HepG2 (cell line): Measurements from ENCODE around the gene ATP2B2. TPM values are rescaled to one million over a fixed set of nuclear protein-coding genes. Genes with fewer than 3 reads are reported as not detected.

Experiments used
- ATAC-seq: fragments of 200-7000 bp; cut with Tn5 transposase; 3 replicates; pipeline ENCODE4 v1.9.1; 2020; ENCODE audit warnings: mild to moderate bottlenecking, moderate library complexity
- BruUV-seq: library from RNA; stranded (reverse); fragments of 400-500 nt; replicated peaks from 2 replicates; lab custom pipeline; 2021; lab: Mats Ljungman, UMichigan
- CTCF ChIA-PET: fragments of 300-600 bp; formaldehyde crosslinking; extraction: SDS; loops from one replicate; lab custom pipeline; 2021; ENCODE audit warnings: low total read pairs, inconsistent platforms, low intra/inter-chr PET ratio; lab: Yijun Ruan, JAX
- POLR2A ChIA-PET: fragments of 350-600 bp; sonication (Branson Sonifier 250); formaldehyde crosslinking; loops from one replicate; lab custom pipeline; 2020; ENCODE audit warnings: antibody characterized with exemption, inconsistent platforms; lab: Yijun Ruan, JAX
- DNase-seq: peaks from one replicate; pipeline ENCODE4 v3.0.0-alpha.2; 2015; ENCODE audit warnings: low spot score
- FAIRE-seq: peaks from 3 replicates; lab custom pipeline; 2011; peaks lifted over from hg19 to GRCh38; lab: Jason Lieb, UNC
- H2AFZ ChIP-seq: one replicate; pipeline ENCODE4 v1.6.1; 2011; ENCODE audit warnings: low read length, inconsistent platforms
- H3K27ac ChIP-seq: fragments of 300-600 bp; 3 replicates; pipeline ENCODE4 v1.8.0; 2011; ENCODE audit warnings: mixed run types, mild to moderate bottlenecking, mixed read lengths, low read length, inconsistent platforms; ENCODE audit not compliant: insufficient read depth; ENCODE audit errors: extremely low read length
- H3K27me3 ChIP-seq, 2 experiments: fragments of 200-600 bp in 1 of 2; 2 replicates in 1 of 2; 3 replicates in 1 of 2; pipeline versions ENCODE4 v1.6.0 to v1.8.0; 2011; ENCODE audit warnings: low read length in 2 of 2, mild to moderate bottlenecking in 2 of 2, moderate library complexity in 2 of 2, inconsistent platforms in 1 of 2; ENCODE audit not compliant: insufficient read depth in 2 of 2, control insufficient read depth in 1 of 2
- H3K36me3 ChIP-seq, 2 experiments: fragments of 200-600 bp in 1 of 2; replicated peaks in 1 of 2; 2 replicates in 1 of 2; 3 replicates in 1 of 2; pipeline versions ENCODE4 v1.5.1 to v1.8.0; 2011; ENCODE audit warnings: low read length in 2 of 2, inconsistent platforms in 1 of 2; ENCODE audit not compliant: insufficient read depth in 2 of 2, control insufficient read depth in 1 of 2
- H3K4me1 ChIP-seq: 2 replicates; pipeline ENCODE4 v1.5.1; 2012; ENCODE audit warnings: low read length, inconsistent platforms; ENCODE audit not compliant: insufficient read depth
- H3K4me2 ChIP-seq: 2 replicates; pipeline ENCODE4 v1.6.0; 2011; ENCODE audit warnings: low read depth, low read length, inconsistent platforms
- H3K4me3 ChIP-seq, 3 experiments: fragments of 200-600 bp in 1 of 3; sonication (generic), shearing (Covaris generic) in 1 of 3; replicated peaks in 1 of 3; 2 replicates each; pipeline ENCODE4 v1.5.1; 2011 to 2016; ENCODE audit warnings: low read length in 3 of 3, inconsistent platforms in 2 of 3, low read depth in 2 of 3, mild to moderate bottlenecking in 2 of 3, control low read depth in 1 of 3, mixed read lengths in 1 of 3; ENCODE audit not compliant: insufficient read depth in 1 of 3
- H3K79me2 ChIP-seq: one replicate; pipeline ENCODE4 v1.6.1; 2011; ENCODE audit warnings: low read length, inconsistent platforms; ENCODE audit not compliant: insufficient read depth
- H3K9ac ChIP-seq: 2 replicates; pipeline ENCODE4 v1.6.0; 2011; ENCODE audit warnings: mild to moderate bottlenecking, low read depth, low read length, inconsistent platforms; ENCODE audit not compliant: insufficient read depth
- H3K9me3 ChIP-seq: 2 replicates; pipeline ENCODE4 v1.5.1; 2012; ENCODE audit warnings: mild to moderate bottlenecking, low read length
- H4K20me1 ChIP-seq: 2 replicates; pipeline ENCODE4 v1.6.0; 2011; ENCODE audit warnings: inconsistent platforms, mild to moderate bottlenecking, low read length, moderate library complexity; ENCODE audit not compliant: insufficient read depth
- ZNF768 ChIP-seq: sonication (generic); formaldehyde crosslinking; IDR thresholded peaks from 2 replicates; pipeline ENCODE4 v1.4.0; 2020; ENCODE audit warnings: missing genetic modification reagents
- ZNF83 ChIP-seq: sonication (generic); formaldehyde crosslinking; IDR thresholded peaks from 2 replicates; pipeline ENCODE4 v1.4.0; 2020; ENCODE audit warnings: missing genetic modification reagents, mild to moderate bottlenecking, borderline replicate concordance
- WGBS: methylation state at CpG from one replicate; pipeline ENCODE4 v1.1.6; 2017; ENCODE audit warnings: low lambda C conversion rate; 5-methylcytosine and 5-hydroxymethylcytosine counted together
- in situ Hi-C: cut with HindIII; loops from 2 replicates; pipeline ENCODE4 v1.10.0; 2017; ENCODE audit warnings: low pct_unique_long_range_greater_than_20kb; ENCODE audit not compliant: extremely low pct_ligation_motif_present
- intact Hi-C: fragments of 100-400 bp; cut with micrococcal nuclease; formaldehyde crosslinking; loops from one replicate; pipeline ENCODE4 v1.10.0; 2022; ENCODE audit not compliant: unreplicated experiment
- polyA plus RNA-seq, 8 experiments: library from polyadenylated mRNA; depleted of rRNA in 3 of 8; stranded (reverse) in 7 of 8; unstranded in 1 of 8; fragments of >200 nt; fragmentation: Illumina TruSeq in 4 of 8; extraction: Trizol in 4 of 8; gene quantifications; 2 replicates each; pipeline versions ENCODE4 v1.2.1 to v1.2.3, GENCODE V29; 2011 to 2016; ENCODE audit warnings: low read depth in 4 of 8, missing spikeins in 1 of 8, mixed read lengths in 1 of 8; ENCODE audit not compliant: insufficient read depth in 1 of 8
- total RNA-seq, 5 experiments: library from RNA; depleted of rRNA; stranded (reverse); fragments of >200 nt; fragmentation: Illumina TruSeq; extraction: Trizol; gene quantifications; 2 replicates each; pipeline ENCODE4 v1.2.3, GENCODE V29; 2016; ENCODE audit warnings: low read depth in 1 of 5
- TF ChIP-seq, protein P1 (sequence below): sonication (generic); formaldehyde crosslinking; IDR thresholded peaks from 2 replicates; pipeline ENCODE4 v1.4.0; 2020; ENCODE audit warnings: missing genetic modification reagents

Gene ATP2B2
- total and polyA plus RNA-seq, 2 of the 13 experiments (the other 11 are each of a cell fraction or from before 2014, with no cell fraction given), result 1.5 to 2.3 TPM

DNA sequence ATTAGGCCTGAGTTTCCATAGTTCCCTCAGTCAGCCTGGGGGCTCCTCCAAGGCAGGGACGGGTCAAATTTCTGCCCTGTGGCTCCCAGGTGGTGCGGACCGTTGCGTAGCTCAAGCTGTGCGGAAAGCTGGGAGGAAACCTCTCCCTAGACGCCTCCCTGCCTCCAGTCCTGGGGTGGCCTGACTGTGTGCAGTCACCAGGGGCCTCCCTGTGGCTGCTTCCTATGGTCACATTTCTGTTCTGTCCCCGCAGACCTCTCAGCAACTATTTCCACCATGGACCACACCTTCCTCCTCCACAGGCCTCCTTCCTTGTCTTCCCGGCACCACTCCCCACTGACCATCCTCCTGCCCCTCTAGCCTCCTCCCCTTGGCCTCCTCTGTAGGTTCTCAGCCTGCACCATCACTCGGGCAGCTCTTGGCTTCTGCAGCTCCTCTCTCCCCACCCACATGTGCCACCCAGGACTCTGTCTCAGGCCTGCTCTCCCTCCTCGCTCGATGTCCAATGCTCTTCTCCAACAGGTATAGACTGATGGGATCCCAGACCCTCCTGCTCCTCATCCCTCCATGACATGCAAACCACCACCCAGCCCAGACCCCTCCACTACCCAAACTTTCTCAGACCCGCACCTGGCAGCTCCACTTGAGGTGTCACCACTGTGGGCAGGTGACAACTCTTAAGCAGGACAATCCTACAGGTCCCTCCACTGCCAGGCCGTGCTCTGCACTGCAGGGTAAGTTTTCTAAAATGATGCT, 157.6 kb downstream of the ATP2B2 start (continued):
- TF ChIP-seq, protein P1, sequence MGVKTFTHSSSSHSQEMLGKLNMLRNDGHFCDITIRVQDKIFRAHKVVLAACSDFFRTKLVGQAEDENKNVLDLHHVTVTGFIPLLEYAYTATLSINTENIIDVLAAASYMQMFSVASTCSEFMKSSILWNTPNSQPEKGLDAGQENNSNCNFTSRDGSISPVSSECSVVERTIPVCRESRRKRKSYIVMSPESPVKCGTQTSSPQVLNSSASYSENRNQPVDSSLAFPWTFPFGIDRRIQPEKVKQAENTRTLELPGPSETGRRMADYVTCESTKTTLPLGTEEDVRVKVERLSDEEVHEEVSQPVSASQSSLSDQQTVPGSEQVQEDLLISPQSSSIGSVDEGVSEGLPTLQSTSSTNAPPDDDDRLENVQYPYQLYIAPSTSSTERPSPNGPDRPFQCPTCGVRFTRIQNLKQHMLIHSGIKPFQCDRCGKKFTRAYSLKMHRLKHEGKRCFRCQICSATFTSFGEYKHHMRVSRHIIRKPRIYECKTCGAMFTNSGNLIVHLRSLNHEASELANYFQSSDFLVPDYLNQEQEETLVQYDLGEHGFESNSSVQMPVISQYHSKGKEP (CRISPR knock-in tag), result no peak

DNA sequence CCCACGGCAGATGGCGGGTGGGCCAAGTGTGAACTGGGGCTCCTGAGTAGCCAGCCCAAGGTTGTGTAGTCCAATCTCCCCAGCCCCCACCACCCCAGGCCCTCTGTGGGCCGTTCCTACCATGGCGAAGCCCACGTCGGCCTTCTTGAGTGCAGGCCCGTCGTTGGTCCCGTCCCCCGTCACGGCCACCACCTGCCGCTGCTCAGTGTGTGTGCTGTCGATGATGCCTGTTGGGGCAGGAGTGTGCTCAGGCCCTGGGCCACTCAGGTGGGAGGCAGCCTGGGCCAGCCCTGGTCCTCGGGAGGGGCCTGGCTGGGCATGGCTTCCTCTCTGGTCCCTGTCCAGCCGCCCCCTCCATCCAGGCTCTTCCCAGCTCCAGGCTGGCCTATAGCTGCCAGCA, 159.5 kb downstream of the ATP2B2 start:
- intact Hi-C loops (no loop called here), in situ Hi-C loops (no loop called here)
- ChIA-PET POLR2A (no interaction called here), CTCF (no interaction called here)
- peaks cover 2 to 22% of the 10 kb centered on the region in 2 experiments; a peak in 4 of 5 replicates for H3K27me3 ChIP-seq
- ATAC-seq (no peak), FAIRE-seq (no peak), DNase-seq (no peak)
- H3K79me2 ChIP-seq, result no peaks in the 10 kb centered on the region
- no peak overlapping the region for H3K4me3 ChIP-seq
- BruUV-seq, result no TSS peak
- H3K4me1 ChIP-seq, result no peaks in the 10 kb centered on the region
- TF ChIP-seq ZNF768 (CRISPR knock-in tag), result no peak
- no peak for TF ChIP-seq ZNF83
- no peak overlapping the region for H3K9ac ChIP-seq
- 41% methylated on average over 10 of the region's 15 CpGs for WGBS
- H4K20me1 ChIP-seq, result no peaks in the 10 kb centered on the region
- H2AFZ ChIP-seq, result no peak overlapping the region
- no peaks in the 10 kb centered on the region for H3K9me3 ChIP-seq
- no peaks in the 10 kb centered on the region for H3K36me3 ChIP-seq
- H3K27ac ChIP-seq, result no peak overlapping the region
- no peak overlapping the region for H3K4me2 ChIP-seq
